Epithelial cell of proximal tubule (primary cell): ENCODE results near the gene THRB. TPM values are rescaled to one million over a fixed set of nuclear protein-coding genes. Genes with fewer than 3 reads are reported as not detected.

Experiments used
- DNase-seq: peaks from one replicate; pipeline ENCODE4 v3.0.0-alpha.2; 2011; ENCODE audit warnings: low read depth
- H3K4me3 ChIP-seq: 2 replicates; pipeline ENCODE4 v1.5.1; 2011; ENCODE audit warnings: low read depth, mild to moderate bottlenecking, low read length
- CTCF ChIP-seq: conservative IDR thresholded peaks from 2 replicates; pipeline ENCODE4 v1.5.1; 2012; ENCODE audit warnings: low read depth, mild to moderate bottlenecking, low read length
- total RNA-seq: library from RNA; depleted of rRNA; stranded (reverse); fragments of >200 nt; gene quantifications from 2 replicates; pipeline ENCODE4 v1.2.3, GENCODE V29; 2015

The THRB gene
- total RNA-seq, 1 donor from 2014 or later, result 2.1 TPM

GRCh38 chr3:24368605-24369004, 126.0 kb downstream of the THRB start:
- DNase-seq, result no peak
- H3K4me3 ChIP-seq, result no peak overlapping the region
- TF ChIP-seq CTCF, result no peak

- DNase-seq, result no peak
- no peak for TF ChIP-seq CTCF
- H3K4me3 ChIP-seq, result no peak overlapping the region
Observed at GRCh38 chr3:24367664-24368264, 126.9 kb downstream of the THRB start.

- no peak for DNase-seq
- H3K4me3 ChIP-seq, result no peak overlapping the region
- no peak for TF ChIP-seq CTCF
Observed at GRCh38 chr3:24367216-24367615, 127.4 kb downstream of the THRB start.

GRCh38 chr3:24365168-24365567, 129.5 kb downstream of the THRB start:
- TF ChIP-seq CTCF, result peak; percentile 42
- H3K4me3 ChIP-seq, result no peak overlapping the region

GRCh38 chr3:24364359-24364758, 130.3 kb downstream of the THRB start:
- TF ChIP-seq CTCF, result no peak

More at GRCh38 chr3:24365168-24365567, 129.5 kb downstream of the THRB start:
- peak; percentile 87 for DNase-seq

GRCh38 chr3:24363242-24363641, 131.4 kb downstream of the THRB start:
- no peak for DNase-seq
- no peak overlapping the region for H3K4me3 ChIP-seq
- no peak for TF ChIP-seq CTCF

More at GRCh38 chr3:24364359-24364758, 130.3 kb downstream of the THRB start:
- DNase-seq, result no peak
- no peak overlapping the region for H3K4me3 ChIP-seq

- no peak for TF ChIP-seq CTCF
- H3K4me3 ChIP-seq, result no peak overlapping the region
- DNase-seq, result no peak
Observed at GRCh38 chr3:24361623-24362022, 133.0 kb downstream of the THRB start.
